Osteoblast (primary cell): Measurements from ENCODE around the gene HOXD13. TPM values are rescaled to one million over a fixed set of nuclear protein-coding genes. Genes with fewer than 3 reads are reported as not detected.

ENCODE experiments used
- DNase-seq: peaks from one replicate; pipeline ENCODE4 v3.0.0; 2011; ENCODE audit warnings: low spot score, mixed read lengths; ENCODE audit not compliant: insufficient read length; ENCODE audit errors: missing footprints
- H2AFZ ChIP-seq: 2 replicates; pipeline ENCODE4 v1.6.0; 2011; ENCODE audit warnings: mild to moderate bottlenecking, low read length
- H3K27ac ChIP-seq: 2 replicates; pipeline ENCODE4 v1.5.1; 2011; ENCODE audit warnings: mild to moderate bottlenecking, low read depth, low read length, moderate library complexity
- H3K27me3 ChIP-seq: 2 replicates; pipeline ENCODE4 v1.6.0; 2012; ENCODE audit warnings: mild to moderate bottlenecking, control low read depth, inconsistent platforms, low read length, moderate library complexity; ENCODE audit not compliant: insufficient read depth
- H3K36me3 ChIP-seq: 2 replicates; pipeline ENCODE4 v1.5.1; 2011; ENCODE audit warnings: mild to moderate bottlenecking, low read length, control low read depth, moderate library complexity; ENCODE audit not compliant: insufficient read depth
- H3K4me1 ChIP-seq: 2 replicates; pipeline ENCODE4 v1.5.1; 2011; ENCODE audit warnings: mild to moderate bottlenecking, low read length, control low read depth, moderate library complexity; ENCODE audit not compliant: insufficient read depth
- H3K4me2 ChIP-seq: 2 replicates; pipeline ENCODE4 v1.6.0; 2011; ENCODE audit warnings: mild to moderate bottlenecking, low read length; ENCODE audit not compliant: insufficient read depth
- H3K4me3 ChIP-seq: fragments of 200-600 bp; sonication (generic); 3 replicates; pipeline ENCODE4 v1.5.1; 2012; ENCODE audit warnings: mild to moderate bottlenecking, low read length, inconsistent platforms; ENCODE audit not compliant: insufficient read depth
- H3K79me2 ChIP-seq: 2 replicates; pipeline ENCODE4 v1.6.0; 2012; ENCODE audit warnings: mild to moderate bottlenecking, low read length, control low read depth, inconsistent platforms; ENCODE audit not compliant: insufficient read depth
- H3K9me3 ChIP-seq: 2 replicates; pipeline ENCODE4 v1.5.1; 2011; ENCODE audit warnings: low read depth, low read length, control low read depth
- H4K20me1 ChIP-seq: 2 replicates; pipeline ENCODE4 v1.6.0; 2012; ENCODE audit warnings: mild to moderate bottlenecking, low read length, control low read depth; ENCODE audit not compliant: insufficient read depth
- total RNA-seq: library from RNA; depleted of rRNA; stranded (reverse); fragments of >200 nt; gene quantifications from 2 replicates; pipeline ENCODE4 v1.2.3, GENCODE V29; 2012
- TF ChIP-seq, protein P1 (sequence below): IDR thresholded peaks from 2 replicates; pipeline ENCODE4 v1.5.1; 2011; ENCODE audit warnings: mild to moderate bottlenecking, low read depth, low read length, moderate library complexity; ENCODE audit errors: extremely low read depth

The HOXD13 gene
- total RNA-seq, 1 donor = not detected

DNA sequence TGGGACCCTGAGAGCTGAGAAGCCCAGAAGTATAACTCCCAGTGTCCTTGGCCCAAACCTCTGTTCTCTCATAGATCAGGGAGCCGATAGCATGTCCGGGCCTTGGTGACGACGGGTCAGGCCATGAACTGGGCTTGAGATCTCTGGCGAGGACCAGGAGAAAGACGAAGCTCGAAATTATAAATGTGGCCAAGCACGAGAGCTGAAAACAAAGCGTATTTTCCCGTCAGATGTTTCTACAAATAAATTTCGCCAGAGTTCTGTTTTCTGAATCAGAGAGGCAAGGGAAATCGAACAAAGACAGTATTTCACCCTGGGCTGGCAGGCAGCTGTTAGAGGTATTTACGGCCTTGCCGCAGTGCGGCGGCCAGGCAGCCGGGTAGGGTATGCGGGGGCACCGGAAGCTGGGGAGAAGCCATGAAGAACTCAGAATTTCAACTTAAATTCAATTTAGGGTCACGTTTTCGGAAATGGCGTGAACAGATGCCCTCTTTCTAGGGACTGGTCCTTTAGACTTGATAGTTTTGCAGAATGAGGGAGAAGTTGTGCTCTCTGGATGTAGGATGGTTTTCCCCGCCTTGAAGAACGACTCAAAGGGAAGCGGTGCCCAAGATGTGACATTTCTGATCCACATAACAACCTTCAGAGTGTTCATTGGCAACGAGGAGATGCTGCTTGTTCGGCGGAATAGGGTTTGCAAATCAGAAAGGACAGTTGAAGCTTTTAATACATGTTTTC is 46.6 kb downstream of the HOXD13 start:
- H3K36me3 ChIP-seq = no peaks in the 10 kb centered on the region
- H4K20me1 ChIP-seq = peaks cover 4% of the 10 kb centered on the region
- peak overlapping the region; percentile 25 for H3K4me2 ChIP-seq

DNA sequence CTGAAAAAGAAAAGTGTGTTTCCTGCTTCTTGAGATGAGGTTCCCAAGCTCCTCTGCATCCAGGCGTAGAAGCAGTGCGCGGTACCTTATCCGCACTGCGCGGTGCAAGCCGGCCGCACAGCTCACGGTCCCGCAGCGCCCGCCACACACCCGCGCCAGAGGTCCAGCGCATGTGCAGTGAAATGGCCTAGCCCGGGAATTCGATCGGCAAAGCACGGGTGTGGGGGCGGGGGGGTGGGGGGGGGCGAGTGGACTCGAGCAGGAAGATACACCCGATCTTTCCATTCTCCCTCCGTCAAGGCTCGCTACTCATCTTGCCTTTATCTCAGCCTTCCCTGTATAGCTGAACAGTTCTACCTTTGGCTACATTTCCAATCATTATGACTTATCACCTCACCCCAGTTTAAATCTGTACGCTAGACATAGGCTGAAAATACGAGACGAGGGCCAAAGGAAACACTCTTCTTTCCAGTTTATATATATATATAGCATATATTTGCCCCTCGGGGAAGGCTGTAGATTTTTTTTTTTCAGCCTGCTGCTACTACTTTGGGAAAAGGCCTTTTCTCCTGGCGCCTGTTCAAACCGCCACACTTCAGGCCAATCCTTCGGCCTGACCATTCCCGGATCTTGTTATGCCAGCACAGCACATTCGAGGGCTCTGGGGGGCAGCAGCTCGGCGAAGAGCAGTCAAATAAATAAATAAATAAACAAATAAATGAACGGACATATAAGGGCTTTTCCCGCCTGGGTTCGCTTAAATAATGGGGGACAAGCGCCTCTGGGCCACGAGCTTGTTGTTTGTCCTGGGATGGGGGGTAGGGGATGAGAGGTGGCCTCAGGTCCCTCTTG is 47.4 kb downstream of the HOXD13 start:
- H3K79me2 ChIP-seq = peaks cover 57% of the 10 kb centered on the region

More for the DNA sequence above, 46.6 kb downstream of the HOXD13 start:
- Histone ChIP-seq H3K4me1 (peaks cover 24% of the 10 kb centered on the region), H3K4me3 (peak overlapping the region; percentile 1), H2AFZ (no peak overlapping the region), H3K79me2 (peaks cover 57% of the 10 kb centered on the region), H3K27me3 (no peaks in the 10 kb centered on the region), H3K27ac (peak overlapping the region; percentile 5), H3K9me3 (no peaks in the 10 kb centered on the region)
- TF ChIP-seq, protein P1, sequence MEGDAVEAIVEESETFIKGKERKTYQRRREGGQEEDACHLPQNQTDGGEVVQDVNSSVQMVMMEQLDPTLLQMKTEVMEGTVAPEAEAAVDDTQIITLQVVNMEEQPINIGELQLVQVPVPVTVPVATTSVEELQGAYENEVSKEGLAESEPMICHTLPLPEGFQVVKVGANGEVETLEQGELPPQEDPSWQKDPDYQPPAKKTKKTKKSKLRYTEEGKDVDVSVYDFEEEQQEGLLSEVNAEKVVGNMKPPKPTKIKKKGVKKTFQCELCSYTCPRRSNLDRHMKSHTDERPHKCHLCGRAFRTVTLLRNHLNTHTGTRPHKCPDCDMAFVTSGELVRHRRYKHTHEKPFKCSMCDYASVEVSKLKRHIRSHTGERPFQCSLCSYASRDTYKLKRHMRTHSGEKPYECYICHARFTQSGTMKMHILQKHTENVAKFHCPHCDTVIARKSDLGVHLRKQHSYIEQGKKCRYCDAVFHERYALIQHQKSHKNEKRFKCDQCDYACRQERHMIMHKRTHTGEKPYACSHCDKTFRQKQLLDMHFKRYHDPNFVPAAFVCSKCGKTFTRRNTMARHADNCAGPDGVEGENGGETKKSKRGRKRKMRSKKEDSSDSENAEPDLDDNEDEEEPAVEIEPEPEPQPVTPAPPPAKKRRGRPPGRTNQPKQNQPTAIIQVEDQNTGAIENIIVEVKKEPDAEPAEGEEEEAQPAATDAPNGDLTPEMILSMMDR = no peak
- peak; percentile 77 for DNase-seq

DNA sequence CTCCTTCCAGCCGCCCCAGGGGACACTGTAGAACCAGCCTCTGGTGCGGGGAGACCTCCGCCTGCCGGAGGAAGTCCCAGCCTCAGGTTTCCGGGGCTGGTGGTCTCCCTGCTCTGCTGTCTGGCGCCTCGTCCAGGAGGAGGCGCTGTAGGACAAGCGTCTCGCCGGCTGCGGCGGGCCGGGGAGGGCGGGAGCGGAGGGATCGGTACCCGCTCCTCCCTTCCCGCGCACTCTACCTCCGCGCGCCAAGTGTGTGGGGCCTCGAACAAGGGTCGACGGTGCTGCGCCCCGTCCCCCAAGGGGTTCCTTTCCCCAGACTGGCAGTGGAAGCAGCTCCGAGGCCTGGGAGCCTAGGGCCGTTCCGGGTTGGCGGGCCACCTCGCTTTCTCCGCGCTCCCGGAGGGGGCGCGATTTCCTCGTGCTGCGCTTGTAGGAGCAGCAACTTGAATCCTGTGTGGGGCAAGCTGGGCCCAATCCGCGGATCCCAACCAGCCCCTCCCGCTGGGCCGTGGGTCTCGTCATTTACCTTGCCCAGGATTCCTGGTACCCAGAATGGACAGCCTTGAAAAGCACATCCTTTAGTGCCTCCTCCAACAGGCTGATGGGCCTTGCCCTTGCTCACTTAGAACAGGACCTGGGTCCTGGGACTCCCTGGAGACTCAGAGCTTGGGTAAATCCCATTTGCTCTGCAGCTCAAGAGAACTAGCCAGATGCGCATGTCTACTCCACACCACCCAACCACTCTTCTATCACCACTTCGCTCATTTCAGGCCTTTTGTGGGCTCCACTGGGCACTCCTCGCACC is 48.2 kb downstream of the HOXD13 start:
- H3K27ac ChIP-seq = peak overlapping the region; percentile 60
- peaks cover 16% of the 10 kb centered on the region for H3K4me1 ChIP-seq
- no peaks in the 10 kb centered on the region for H3K27me3 ChIP-seq
- TF ChIP-seq, protein P1 = peak; percentile 76
- peak; percentile 100 for DNase-seq
- peaks cover 6% of the 10 kb centered on the region for H4K20me1 ChIP-seq
- no peaks in the 10 kb centered on the region for H3K36me3 ChIP-seq
- peak overlapping the region; percentile 79 for H3K4me3 ChIP-seq
- H3K9me3 ChIP-seq = no peaks in the 10 kb centered on the region
- peak overlapping the region; percentile 79 for H3K4me2 ChIP-seq
- peaks cover 57% of the 10 kb centered on the region for H3K79me2 ChIP-seq
- peak overlapping the region; percentile 87 for H2AFZ ChIP-seq

More for the DNA sequence above, 47.4 kb downstream of the HOXD13 start:
- TF ChIP-seq, protein P1 = no peak
- H3K27me3 ChIP-seq = no peaks in the 10 kb centered on the region
- peak overlapping the region; percentile 79 for H3K4me2 ChIP-seq
- H4K20me1 ChIP-seq = peaks cover 6% of the 10 kb centered on the region
- peaks cover 24% of the 10 kb centered on the region for H3K4me1 ChIP-seq
- no peaks in the 10 kb centered on the region for H3K36me3 ChIP-seq
- DNase-seq = peak; percentile 93
- H3K4me3 ChIP-seq = peak overlapping the region; percentile 79
- peak overlapping the region; percentile 60 for H3K27ac ChIP-seq
- H2AFZ ChIP-seq = peak overlapping the region; percentile 87
- H3K9me3 ChIP-seq = no peaks in the 10 kb centered on the region
